SK-N-SH treated with all-trans-retinoic acid at 6 μM for 48 hours (cell line): ENCODE results near the gene GGNBP2.

Experiments used
- ARNTL ChIP-seq: fragments of 450-650 bp; formaldehyde crosslinking; IDR thresholded peaks from 2 replicates; pipeline ENCODE4 v1.5.0; 2020; ENCODE audit warnings: low read depth, mild to moderate bottlenecking, moderate library complexity, borderline replicate concordance
- ESRRG ChIP-seq: fragments of 250-450 bp; sonication (Bioruptor Pico); IDR thresholded peaks from 2 replicates; pipeline ENCODE4 v1.6.1; 2021; ENCODE audit warnings: mild to moderate bottlenecking
- ISL1 ChIP-seq: fragments of 250-450 bp; sonication (Bioruptor Pico); IDR thresholded peaks from 2 replicates; pipeline ENCODE4 v2.1.2; 2022; ENCODE audit warnings: mild to moderate bottlenecking, moderate library complexity
- OSR1 ChIP-seq: fragments of 250-450 bp; sonication (Bioruptor Pico); IDR thresholded peaks from 2 replicates; pipeline ENCODE4 v1.8.0; 2022; ENCODE audit warnings: moderate library complexity, mild to moderate bottlenecking, inconsistent platforms
- PPARA ChIP-seq: fragments of 250-450 bp; sonication (Bioruptor Pico); IDR thresholded peaks from 2 replicates; pipeline ENCODE4 v1.5.0; 2020; ENCODE audit warnings: mild to moderate bottlenecking, borderline replicate concordance
- RARB ChIP-seq: fragments of 250-450 bp; sonication (Bioruptor Pico); IDR thresholded peaks from 2 replicates; pipeline ENCODE4 v1.8.0; 2021; ENCODE audit warnings: mild to moderate bottlenecking, moderate library complexity
- SNAI2 ChIP-seq: fragments of 250-450 bp; sonication (Bioruptor Pico); IDR thresholded peaks from 2 replicates; pipeline ENCODE4 v1.5.0; 2020; ENCODE audit warnings: mild to moderate bottlenecking, moderate library complexity
- ZC3H10 ChIP-seq: fragments of 250-450 bp; sonication (Bioruptor Pico); IDR thresholded peaks from 2 replicates; pipeline ENCODE4 v1.5.1; 2021; ENCODE audit warnings: mild to moderate bottlenecking, moderate library complexity
- ZNF8 ChIP-seq: fragments of 450-650 bp; formaldehyde crosslinking; IDR thresholded peaks from 2 replicates; pipeline ENCODE4 v1.5.0; 2020; ENCODE audit warnings: mild to moderate bottlenecking, moderate library complexity
- TF ChIP-seq, protein P1 (sequence below): fragments of 250-450 bp; sonication (Bioruptor Pico); IDR thresholded peaks from 2 replicates; pipeline ENCODE4 v1.5.1; 2020; ENCODE audit warnings: low read depth, mild to moderate bottlenecking, moderate library complexity
- TF ChIP-seq, protein P2 (sequence below): fragments of 250-450 bp; sonication (Bioruptor Pico); IDR thresholded peaks from 2 replicates; pipeline ENCODE4 v1.8.0; 2021; ENCODE audit warnings: low read depth, mild to moderate bottlenecking, moderate library complexity, borderline replicate concordance

DNA sequence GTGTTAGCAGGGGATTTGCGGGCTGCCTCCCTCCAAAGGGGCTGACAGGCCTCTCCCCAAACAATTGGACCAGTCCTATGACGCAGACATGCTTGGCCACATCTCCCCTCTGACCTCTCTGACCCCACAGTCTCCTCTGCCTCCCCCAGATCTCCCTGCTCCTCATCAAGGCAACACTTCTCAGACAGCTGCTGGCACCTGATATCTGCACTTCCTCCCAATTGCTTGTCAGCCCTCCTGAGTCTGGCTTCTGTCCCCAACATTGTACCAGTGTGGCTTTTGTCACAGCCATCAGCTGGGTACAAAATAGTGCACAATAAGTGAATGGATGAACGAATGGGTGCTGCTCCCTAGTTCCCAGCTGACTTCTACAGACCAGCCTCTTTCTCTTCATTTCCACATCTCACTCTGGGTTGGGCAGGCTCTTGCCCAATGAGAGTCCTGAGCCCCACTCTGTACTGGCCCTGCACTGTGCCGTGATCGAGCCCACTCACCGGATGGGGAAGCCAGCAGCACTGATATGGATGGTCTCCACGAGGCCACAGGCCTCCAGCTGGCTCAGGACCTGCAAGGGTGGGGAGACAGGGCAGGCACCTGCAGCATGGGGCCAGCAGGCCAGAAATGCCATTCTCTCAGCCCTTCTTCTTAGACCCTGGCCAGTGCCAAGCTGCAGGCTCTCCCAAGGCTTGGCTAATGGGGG, 41.1 kb upstream of the GGNBP2 start:
- TF ChIP-seq ZNF8 = no peak
- TF ChIP-seq, protein P1, sequence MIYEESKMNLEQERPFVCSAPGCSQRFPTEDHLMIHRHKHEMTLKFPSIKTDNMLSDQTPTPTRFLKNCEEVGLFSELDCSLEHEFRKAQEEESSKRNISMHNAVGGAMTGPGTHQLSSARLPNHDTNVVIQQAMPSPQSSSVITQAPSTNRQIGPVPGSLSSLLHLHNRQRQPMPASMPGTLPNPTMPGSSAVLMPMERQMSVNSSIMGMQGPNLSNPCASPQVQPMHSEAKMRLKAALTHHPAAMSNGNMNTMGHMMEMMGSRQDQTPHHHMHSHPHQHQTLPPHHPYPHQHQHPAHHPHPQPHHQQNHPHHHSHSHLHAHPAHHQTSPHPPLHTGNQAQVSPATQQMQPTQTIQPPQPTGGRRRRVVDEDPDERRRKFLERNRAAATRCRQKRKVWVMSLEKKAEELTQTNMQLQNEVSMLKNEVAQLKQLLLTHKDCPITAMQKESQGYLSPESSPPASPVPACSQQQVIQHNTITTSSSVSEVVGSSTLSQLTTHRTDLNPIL = no peak
- no peak for TF ChIP-seq ZC3H10 (CRISPR knock-in tag)
- no peak for TF ChIP-seq SNAI2 (CRISPR knock-in tag)
- TF ChIP-seq, protein P2, sequence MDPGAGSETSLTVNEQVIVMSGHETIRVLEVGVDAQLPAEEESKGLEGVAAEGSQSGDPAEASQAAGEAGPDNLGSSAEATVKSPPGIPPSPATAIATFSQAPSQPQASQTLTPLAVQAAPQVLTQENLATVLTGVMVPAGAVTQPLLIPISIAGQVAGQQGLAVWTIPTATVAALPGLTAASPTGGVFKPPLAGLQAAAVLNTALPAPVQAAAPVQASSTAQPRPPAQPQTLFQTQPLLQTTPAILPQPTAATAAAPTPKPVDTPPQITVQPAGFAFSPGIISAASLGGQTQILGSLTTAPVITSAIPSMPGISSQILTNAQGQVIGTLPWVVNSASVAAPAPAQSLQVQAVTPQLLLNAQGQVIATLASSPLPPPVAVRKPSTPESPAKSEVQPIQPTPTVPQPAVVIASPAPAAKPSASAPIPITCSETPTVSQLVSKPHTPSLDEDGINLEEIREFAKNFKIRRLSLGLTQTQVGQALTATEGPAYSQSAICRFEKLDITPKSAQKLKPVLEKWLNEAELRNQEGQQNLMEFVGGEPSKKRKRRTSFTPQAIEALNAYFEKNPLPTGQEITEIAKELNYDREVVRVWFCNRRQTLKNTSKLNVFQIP (CRISPR knock-in tag) = no peak
- no peak for TF ChIP-seq ARNTL (CRISPR knock-in tag)
- TF ChIP-seq PPARA = no peak
- TF ChIP-seq ESRRG (CRISPR knock-in tag) = no peak
- no peak for TF ChIP-seq ISL1 (CRISPR knock-in tag)
- TF ChIP-seq RARB (CRISPR knock-in tag) = no peak
- TF ChIP-seq OSR1 (CRISPR knock-in tag) = no peak
